Breast epithelium (tissue), 3 donors: ENCODE measurements around the gene ACOXL.

Source experiments
- POLR2AphosphoS5 ChIP-seq, 3 donors: sonication (generic); formaldehyde crosslinking; IDR thresholded peaks; one replicate each; pipeline ENCODE4 v1.6.1; 2017; ENCODE audit warnings: antibody characterized with exemption in 3 of 3
- TF ChIP-seq, protein P1 (sequence below), 3 donors: fragments of 450-650 bp; IDR thresholded peaks; one replicate each; pipeline ENCODE4 v1.5.1; 2016 to 2017; ENCODE audit warnings: antibody characterized with exemption in 3 of 3, mild to moderate bottlenecking in 3 of 3, moderate library complexity in 3 of 3

DNA sequence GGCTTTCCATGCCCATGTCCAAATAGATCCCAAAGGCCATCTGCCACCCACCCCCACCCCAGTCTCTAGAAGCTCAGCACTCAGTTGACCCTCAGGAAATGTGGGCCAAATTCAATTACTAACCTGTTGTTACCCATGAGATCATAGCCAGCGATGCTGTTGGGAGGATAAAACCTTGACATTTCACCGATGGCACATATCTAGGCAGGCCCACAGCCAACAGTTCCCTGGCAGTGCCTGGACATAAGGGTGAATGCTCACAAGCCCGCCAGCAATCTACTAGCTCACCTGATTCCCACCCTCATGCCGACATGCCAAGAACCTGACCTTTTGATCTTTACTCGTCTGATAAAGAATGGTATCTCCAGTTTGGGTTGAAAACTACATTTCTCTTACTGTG is 11.8 kb upstream of the ACOXL start:
- TF ChIP-seq, protein P1, sequence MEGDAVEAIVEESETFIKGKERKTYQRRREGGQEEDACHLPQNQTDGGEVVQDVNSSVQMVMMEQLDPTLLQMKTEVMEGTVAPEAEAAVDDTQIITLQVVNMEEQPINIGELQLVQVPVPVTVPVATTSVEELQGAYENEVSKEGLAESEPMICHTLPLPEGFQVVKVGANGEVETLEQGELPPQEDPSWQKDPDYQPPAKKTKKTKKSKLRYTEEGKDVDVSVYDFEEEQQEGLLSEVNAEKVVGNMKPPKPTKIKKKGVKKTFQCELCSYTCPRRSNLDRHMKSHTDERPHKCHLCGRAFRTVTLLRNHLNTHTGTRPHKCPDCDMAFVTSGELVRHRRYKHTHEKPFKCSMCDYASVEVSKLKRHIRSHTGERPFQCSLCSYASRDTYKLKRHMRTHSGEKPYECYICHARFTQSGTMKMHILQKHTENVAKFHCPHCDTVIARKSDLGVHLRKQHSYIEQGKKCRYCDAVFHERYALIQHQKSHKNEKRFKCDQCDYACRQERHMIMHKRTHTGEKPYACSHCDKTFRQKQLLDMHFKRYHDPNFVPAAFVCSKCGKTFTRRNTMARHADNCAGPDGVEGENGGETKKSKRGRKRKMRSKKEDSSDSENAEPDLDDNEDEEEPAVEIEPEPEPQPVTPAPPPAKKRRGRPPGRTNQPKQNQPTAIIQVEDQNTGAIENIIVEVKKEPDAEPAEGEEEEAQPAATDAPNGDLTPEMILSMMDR (IDR thresholded peaks at IDR 0.05): no peak
- TF ChIP-seq POLR2AphosphoS5 (IDR thresholded peaks at IDR 0.05): no peak
